GM23248 (cell line): ENCODE results near the gene FKBP15. TPM values are rescaled to one million over a fixed set of nuclear protein-coding genes. Genes with fewer than 3 reads are reported as not detected.
"Not testable (repeated sequence)": the region's sequence is repeated elsewhere in the genome, so short reads cannot be mapped to it uniquely, and the experiment has no call there.

Source experiments
- DNase-seq: peaks from one replicate; pipeline ENCODE4 v3.0.0-alpha.2; 2015
- H2AFZ ChIP-seq: fragments of 200-600 bp; sonication (generic); 2 replicates; pipeline ENCODE4 v1.6.1; 2016; ENCODE audit warnings: antibody characterized with exemption
- H3F3A ChIP-seq: fragments of 200-600 bp; sonication (generic); 2 replicates; pipeline ENCODE4 v1.6.1; 2016; ENCODE audit warnings: mild to moderate bottlenecking, antibody characterized with exemption, mixed run types; ENCODE audit not compliant: insufficient read depth
- H3K27ac ChIP-seq: fragments of 200-600 bp; sonication (generic); 2 replicates; pipeline ENCODE4 v1.5.1; 2016; ENCODE audit warnings: mild to moderate bottlenecking
- H3K27me3 ChIP-seq: fragments of 200-600 bp; sonication (generic); replicated peaks from 2 replicates; pipeline ENCODE4 v1.6.1; 2016; ENCODE audit warnings: mild to moderate bottlenecking; ENCODE audit not compliant: insufficient read depth
- H3K36me3 ChIP-seq: fragments of 200-600 bp; sonication (generic); 2 replicates; pipeline ENCODE4 v1.6.1; 2016; ENCODE audit warnings: low read depth, mild to moderate bottlenecking
- H3K4me1 ChIP-seq: fragments of 200-600 bp; sonication (generic); 2 replicates; pipeline ENCODE4 v1.6.1; 2016; ENCODE audit warnings: mild to moderate bottlenecking; ENCODE audit not compliant: insufficient read depth
- H3K4me2 ChIP-seq: fragments of 200-600 bp; sonication (generic); one replicate; pipeline ENCODE4 v1.6.1; 2016; ENCODE audit warnings: mild to moderate bottlenecking; ENCODE audit not compliant: unreplicated experiment
- H3K4me3 ChIP-seq: fragments of 200-600 bp; sonication (generic); 2 replicates; pipeline ENCODE4 v1.5.1; 2016; ENCODE audit warnings: mild to moderate bottlenecking
- H3K79me2 ChIP-seq: fragments of 200-600 bp; sonication (generic); 2 replicates; pipeline ENCODE4 v1.6.1; 2016; ENCODE audit warnings: mild to moderate bottlenecking; ENCODE audit not compliant: insufficient read depth
- H3K9ac ChIP-seq: fragments of 200-600 bp; sonication (generic); 2 replicates; pipeline ENCODE4 v1.6.1; 2016; ENCODE audit warnings: mild to moderate bottlenecking
- H3K9me2 ChIP-seq: fragments of 200-600 bp; sonication (generic); 2 replicates; pipeline ENCODE4 v1.6.1; 2016; ENCODE audit warnings: mixed run types, mild to moderate bottlenecking, moderate library complexity; ENCODE audit not compliant: insufficient read depth
- H3K9me3 ChIP-seq: fragments of 200-600 bp; sonication (generic); one replicate; pipeline ENCODE4 v1.6.1; 2017; ENCODE audit warnings: low read depth
- H4K20me1 ChIP-seq: fragments of 200-600 bp; sonication (generic); 2 replicates; pipeline ENCODE4 v1.6.0; 2016; ENCODE audit not compliant: insufficient read depth
- EZH2 ChIP-seq: fragments of 200-600 bp; sonication (generic); IDR thresholded peaks from 2 replicates; pipeline ENCODE4 v1.6.1; 2018; ENCODE audit warnings: antibody characterized with exemption, mild to moderate bottlenecking; ENCODE audit not compliant: insufficient read depth, poor library complexity, severe bottlenecking
- EZH2phosphoT487 ChIP-seq: fragments of 200-600 bp; sonication (generic); IDR thresholded peaks from 2 replicates; pipeline ENCODE4 v1.6.1; 2018; ENCODE audit warnings: antibody characterized with exemption, moderate library complexity, mild to moderate bottlenecking, low read depth; ENCODE audit not compliant: insufficient read depth
- WGBS, 2 experiments: methylation state at CpG; one replicate each; pipeline ENCODE4 v1.1.6; 2015 to 2017; ENCODE audit warnings: low lambda C conversion rate in 2 of 2, low coverage in 1 of 2; ENCODE audit errors: missing lambda C conversion rate in 2 of 2; 5-methylcytosine and 5-hydroxymethylcytosine counted together
- in situ Hi-C: fragments of 300-500 bp; cut with MboI; formaldehyde crosslinking; loops from 2 replicates; pipeline ENCODE4 v1.15.0; 2020
- polyA plus RNA-seq: library from polyadenylated mRNA; unstranded; fragments of >200 nt; fragmentation: Nextera tagmentation; extraction: Ambion mirVana; gene quantifications from 2 replicates; pipeline ENCODE4 v1.2.1, GENCODE V29; 2016
- total RNA-seq: library from RNA; depleted of rRNA; stranded (reverse); fragments of >200 nt; shearing (Covaris generic); gene quantifications from 2 replicates; pipeline ENCODE4 v1.2.3, GENCODE V29; 2014

Gene FKBP15
- total and polyA plus RNA-seq, 2 experiments from 2014 or later: 17.8 to 23.1 TPM

DNA sequence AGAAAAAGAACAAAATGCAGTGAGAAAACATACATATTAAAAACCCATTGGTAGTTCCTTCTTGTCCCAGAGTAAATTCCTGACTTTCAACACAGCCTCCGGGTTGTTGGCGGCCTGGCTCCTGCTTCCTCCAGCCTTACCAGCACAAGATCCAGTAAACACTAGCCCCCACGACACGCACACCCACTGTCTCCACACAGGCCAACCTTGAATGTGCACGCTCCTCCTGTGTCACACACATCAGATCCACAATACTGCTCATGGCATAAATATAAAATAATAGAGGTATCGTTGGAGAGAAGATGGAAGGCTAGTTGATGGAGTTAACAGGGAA, 72.7 kb downstream of the FKBP15 start:
- no peak for TF ChIP-seq EZH2phosphoT487
- no peak for TF ChIP-seq EZH2
- H3K79me2 ChIP-seq: no peaks in the 10 kb centered on the region
- H3K4me2 ChIP-seq: no peak overlapping the region
- peaks cover 27% of the 10 kb centered on the region; the same call in 1 of the 2 replicates for H3K27me3 ChIP-seq
- no peak overlapping the region for H3K27ac ChIP-seq
- H2AFZ ChIP-seq: no peak overlapping the region
- in situ Hi-C loops: no loop called here
- H3K9me3 ChIP-seq: no peaks in the 10 kb centered on the region
- H3K4me1 ChIP-seq: peaks cover 15% of the 10 kb centered on the region
- H4K20me1 ChIP-seq: no peaks in the 10 kb centered on the region
- no peak overlapping the region for H3K9ac ChIP-seq
- no peak for DNase-seq
- no peaks in the 10 kb centered on the region for H3F3A ChIP-seq
- H3K9me2 ChIP-seq: no peaks in the 10 kb centered on the region
- H3K4me3 ChIP-seq: no peak overlapping the region
- WGBS, 2 experiments: 74 to 82% methylated on average over 6 of the region's 6 CpGs
- H3K36me3 ChIP-seq: no peaks in the 10 kb centered on the region

DNA sequence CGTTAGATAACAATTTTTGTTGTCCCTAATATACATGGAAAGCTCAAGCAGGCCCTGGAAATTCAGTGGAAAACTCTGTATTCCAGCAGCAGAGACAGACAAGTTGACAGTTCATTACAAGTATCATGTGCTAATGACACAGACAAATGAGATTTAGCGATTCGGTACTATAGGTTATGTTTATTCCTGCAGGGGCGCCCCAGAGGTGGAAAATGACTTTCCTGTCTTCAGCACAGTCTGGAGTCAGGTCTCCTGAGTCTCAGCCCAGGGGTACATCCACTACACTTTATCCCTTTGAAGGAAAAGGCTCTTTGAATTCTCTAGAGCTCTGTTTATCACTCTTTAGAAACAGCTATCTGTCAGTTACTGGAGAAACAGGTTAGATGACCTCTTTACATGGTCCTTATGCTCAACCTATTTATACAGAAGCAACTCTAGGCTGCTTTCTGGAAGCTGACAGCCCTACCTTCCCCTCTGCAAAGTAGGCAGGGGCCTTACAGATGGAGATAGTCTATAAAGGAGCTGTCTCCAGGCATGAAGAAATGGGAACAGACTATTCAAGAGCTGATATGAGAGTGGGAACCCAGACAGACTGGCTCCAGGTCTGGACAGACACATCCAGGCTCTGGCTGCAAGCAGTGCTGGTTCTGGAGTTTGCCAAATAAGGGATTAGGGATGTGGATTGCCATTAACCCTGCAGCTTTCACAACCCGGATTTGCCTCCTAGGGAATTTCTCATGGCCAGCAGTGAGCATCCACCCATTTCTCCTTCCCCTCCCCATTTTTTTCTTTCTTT, 77.4 kb downstream of the FKBP15 start:
- Histone ChIP-seq H3K4me3 (no peak overlapping the region), H3K9ac (no peak overlapping the region), H3K79me2 (no peaks in the 10 kb centered on the region), H3F3A (no peaks in the 10 kb centered on the region), H3K9me2 (no peaks in the 10 kb centered on the region), H4K20me1 (no peaks in the 10 kb centered on the region), H3K27me3 (peaks cover 34% of the 10 kb centered on the region; the same call in 1 of the 2 replicates), H3K27ac (no peak overlapping the region), H3K9me3 (no peaks in the 10 kb centered on the region), H2AFZ (no peak overlapping the region), H3K36me3 (no peaks in the 10 kb centered on the region), H3K4me2 (no peak overlapping the region), H3K4me1 (no peaks in the 10 kb centered on the region)
- no peak for TF ChIP-seq EZH2phosphoT487
- no peak for TF ChIP-seq EZH2
- 56 to 64% methylated on average over 5 of the region's 5 CpGs for WGBS, 2 experiments
- in situ Hi-C loops: no loop called here
- DNase-seq: no peak

DNA sequence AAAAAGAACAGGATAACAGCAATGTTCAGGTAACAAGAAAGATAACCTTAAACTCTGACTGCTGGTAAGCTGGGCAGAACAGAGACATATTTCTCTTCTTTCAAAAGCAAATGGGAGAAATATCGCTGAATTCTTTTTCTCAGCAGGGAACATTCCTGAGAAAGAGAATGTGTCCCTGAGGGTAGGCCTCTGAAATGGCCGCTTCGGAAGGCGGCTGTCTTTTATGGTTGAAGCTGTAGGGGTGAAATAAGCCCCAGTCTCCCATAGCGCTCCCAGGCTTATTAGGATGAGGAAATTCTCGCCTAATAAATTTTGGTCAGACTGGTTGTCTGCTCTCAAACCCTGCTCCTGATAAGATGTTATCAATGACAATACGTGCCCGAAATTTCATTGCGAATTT, 80.2 kb downstream of the FKBP15 start:
- H3K36me3 ChIP-seq, H3F3A ChIP-seq, H3K4me1 ChIP-seq, H3K9me3 ChIP-seq, H3K9me2 ChIP-seq, H3K4me2 ChIP-seq, H3K4me3 ChIP-seq, H4K20me1 ChIP-seq, H3K79me2 ChIP-seq, in situ Hi-C loops, DNase-seq, H3K9ac ChIP-seq, H2AFZ ChIP-seq, H3K27ac ChIP-seq: not testable (repeated sequence)
- WGBS, 2 experiments: 69 to 73% methylated on average over 9 of the region's 9 CpGs
- peaks cover 21% of the 10 kb centered on the region for H3K27me3 ChIP-seq

DNA sequence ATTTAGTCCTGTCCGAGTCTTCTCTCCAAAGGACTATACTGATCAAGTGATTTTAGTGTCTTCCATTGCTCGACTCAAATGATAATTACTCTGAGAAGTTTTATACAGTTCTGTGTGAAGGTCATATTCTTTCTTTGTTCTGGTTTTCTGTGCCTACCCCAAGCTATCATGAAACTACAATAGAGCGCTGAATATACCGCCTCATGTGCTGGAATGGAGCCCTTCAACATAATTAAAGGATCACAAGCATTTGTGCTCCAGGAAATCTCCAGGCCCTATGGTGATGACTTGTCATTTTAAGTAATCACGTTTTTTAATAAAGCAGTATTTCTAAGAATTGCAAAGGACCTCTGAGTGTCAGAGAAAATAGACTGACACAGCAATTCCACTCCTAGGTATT, 81.1 kb downstream of the FKBP15 start:
- H3K27me3 ChIP-seq: peaks cover 11% of the 10 kb centered on the region
- H3K27ac ChIP-seq: no peak overlapping the region
- no peak overlapping the region for H3K4me2 ChIP-seq
- TF ChIP-seq EZH2 (no peak), EZH2phosphoT487 (no peak)
- no peaks in the 10 kb centered on the region for H3K79me2 ChIP-seq
- H4K20me1 ChIP-seq: no peaks in the 10 kb centered on the region
- H3K9me3 ChIP-seq: no peaks in the 10 kb centered on the region
- H3F3A ChIP-seq: no peaks in the 10 kb centered on the region
- no peaks in the 10 kb centered on the region for H3K9me2 ChIP-seq
- no peak for DNase-seq
- H3K9ac ChIP-seq: no peak overlapping the region
- no peak overlapping the region for H2AFZ ChIP-seq
- WGBS, 2 experiments: 46 to 54% methylated on average over 5 of the region's 5 CpGs
- in situ Hi-C loops: no loop called here
- no peaks in the 10 kb centered on the region for H3K36me3 ChIP-seq
- no peaks in the 10 kb centered on the region for H3K4me1 ChIP-seq
- no peak overlapping the region for H3K4me3 ChIP-seq
